SU-DHL-6 (cell line): ENCODE results near the gene CDK5R1.

Source experiments
- H2AFZ ChIP-seq: fragments of 200-600 bp; sonication (generic); 2 replicates; pipeline ENCODE4 v1.6.1; 2014; ENCODE audit warnings: low read depth, mild to moderate bottlenecking, moderate library complexity, mixed read lengths, antibody characterized with exemption, low read length; ENCODE audit not compliant: severe bottlenecking
- H3F3A ChIP-seq: fragments of 200-600 bp; shearing (Covaris generic); 2 replicates; pipeline ENCODE4 v1.6.0; 2016; ENCODE audit warnings: antibody characterized with exemption, mild to moderate bottlenecking; ENCODE audit not compliant: insufficient read depth
- H3K27ac ChIP-seq: fragments of 200-600 bp; sonication (generic); 2 replicates; pipeline ENCODE4 v1.5.1; 2016; ENCODE audit warnings: low read depth, mild to moderate bottlenecking, low read length, moderate library complexity, mixed read lengths
- H3K27me3 ChIP-seq: fragments of 200-600 bp; sonication (generic), shearing (Covaris generic); 2 replicates; pipeline ENCODE4 v1.6.0; 2014; ENCODE audit warnings: mild to moderate bottlenecking, low read length
- H3K36me3 ChIP-seq: fragments of 200-600 bp; sonication (generic); 2 replicates; pipeline ENCODE4 v1.6.1; 2014; ENCODE audit warnings: mild to moderate bottlenecking, low read length, mixed read lengths
- H3K4me2 ChIP-seq: fragments of 300-600, 200-600 bp; shearing (Covaris generic), sonication (generic); 2 replicates; pipeline ENCODE4 v1.6.0; 2014; ENCODE audit warnings: low read length, low read depth, mild to moderate bottlenecking; ENCODE audit not compliant: poor library complexity, severe bottlenecking
- H3K4me3 ChIP-seq: fragments of 200-600 bp; sonication (generic); 2 replicates; pipeline ENCODE4 v1.5.1; 2014; ENCODE audit warnings: antibody characterized with exemption, low read length, mild to moderate bottlenecking, mixed read lengths; ENCODE audit not compliant: insufficient read depth, poor library complexity, severe bottlenecking
- H3K79me2 ChIP-seq: fragments of 200-600 bp; sonication (generic); 2 replicates; pipeline ENCODE4 v1.6.1; 2014; ENCODE audit warnings: mild to moderate bottlenecking, low read length, moderate library complexity; ENCODE audit not compliant: insufficient read depth
- H3K9ac ChIP-seq: fragments of 200-600 bp; sonication (generic); 2 replicates; pipeline ENCODE4 v1.7.0; 2014; ENCODE audit warnings: mild to moderate bottlenecking, low read length
- H3K9me2 ChIP-seq: fragments of 200-600 bp; sonication (generic); replicated peaks from 2 replicates; pipeline ENCODE4 v1.6.1; 2014; ENCODE audit warnings: low read length; ENCODE audit not compliant: insufficient read depth
- H3K9me3 ChIP-seq: fragments of 200-600 bp; sonication (generic); 2 replicates; pipeline ENCODE4 v1.6.1; 2014; ENCODE audit warnings: low read length, mixed read lengths; ENCODE audit not compliant: insufficient read depth
- H4K20me1 ChIP-seq: fragments of 200-600 bp; sonication (generic); 2 replicates; pipeline ENCODE4 v1.6.1; 2014; ENCODE audit warnings: low read depth, mild to moderate bottlenecking, antibody characterized with exemption, low read length, moderate library complexity, mixed read lengths
- EZH2phosphoT487 ChIP-seq: fragments of 200-600 bp; sonication (generic), shearing (Covaris generic); conservative IDR thresholded peaks from 2 replicates; pipeline ENCODE4 v1.6.1; 2018; ENCODE audit warnings: mild to moderate bottlenecking, antibody characterized with exemption, low read length, moderate library complexity, mixed read lengths
- TF ChIP-seq, protein P1 (sequence below): fragments of 200-600 bp; sonication (generic); IDR thresholded peaks from one replicate; pipeline ENCODE4 v1.5.1; 2017; ENCODE audit warnings: antibody characterized with exemption, mild to moderate bottlenecking, low read length, moderate library complexity; ENCODE audit not compliant: insufficient read depth, poor library complexity, severe bottlenecking

The CDK5R1 gene

DNA sequence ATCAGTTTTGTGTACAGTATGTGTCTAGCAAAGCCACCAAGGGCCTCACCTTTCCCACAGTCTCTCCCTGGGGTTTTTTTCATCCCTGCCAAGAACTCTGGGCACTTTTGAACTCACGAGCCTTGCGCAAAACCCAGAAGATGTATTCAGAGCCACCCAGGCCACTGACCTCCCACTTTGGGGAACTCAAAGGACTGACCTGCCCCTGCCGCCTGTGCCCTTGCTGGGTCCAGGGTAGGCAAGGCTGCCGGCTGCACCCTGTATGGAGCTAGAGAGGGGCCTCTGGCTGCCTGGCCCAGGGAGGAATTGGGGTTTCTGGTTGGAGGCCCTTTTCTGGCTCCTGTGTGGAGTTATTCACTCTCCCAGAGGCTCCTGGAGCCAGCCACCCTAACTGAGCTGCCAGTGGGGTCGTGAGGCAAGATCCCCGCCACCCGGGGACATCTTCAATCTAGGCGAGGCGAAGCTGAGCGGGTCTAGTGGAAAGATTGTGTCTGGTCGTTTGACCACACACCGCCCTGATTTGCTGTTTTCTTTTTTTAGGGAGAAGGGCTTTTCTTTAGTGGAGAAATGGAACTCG, 1.9 kb downstream of the CDK5R1 start:
- no peak overlapping the region for H3K4me2 ChIP-seq

GRCh38 chr17:32489320-32490100, 2.7 kb downstream of the CDK5R1 start:
- Histone ChIP-seq H4K20me1 (no peaks in the 10 kb centered on the region), H3K9me3 (no peaks in the 10 kb centered on the region), H3K27ac (no peak overlapping the region), H3K4me2 (no peak overlapping the region), H3K4me3 (no peak overlapping the region), H3F3A (peaks cover 13% of the 10 kb centered on the region), H3K79me2 (no peaks in the 10 kb centered on the region), H3K9ac (no peak overlapping the region), H3K27me3 (no peaks in the 10 kb centered on the region), H3K9me2 (no peaks in the 10 kb centered on the region), H2AFZ (no peak overlapping the region), H3K36me3 (no peaks in the 10 kb centered on the region)
- TF ChIP-seq, protein P1, sequence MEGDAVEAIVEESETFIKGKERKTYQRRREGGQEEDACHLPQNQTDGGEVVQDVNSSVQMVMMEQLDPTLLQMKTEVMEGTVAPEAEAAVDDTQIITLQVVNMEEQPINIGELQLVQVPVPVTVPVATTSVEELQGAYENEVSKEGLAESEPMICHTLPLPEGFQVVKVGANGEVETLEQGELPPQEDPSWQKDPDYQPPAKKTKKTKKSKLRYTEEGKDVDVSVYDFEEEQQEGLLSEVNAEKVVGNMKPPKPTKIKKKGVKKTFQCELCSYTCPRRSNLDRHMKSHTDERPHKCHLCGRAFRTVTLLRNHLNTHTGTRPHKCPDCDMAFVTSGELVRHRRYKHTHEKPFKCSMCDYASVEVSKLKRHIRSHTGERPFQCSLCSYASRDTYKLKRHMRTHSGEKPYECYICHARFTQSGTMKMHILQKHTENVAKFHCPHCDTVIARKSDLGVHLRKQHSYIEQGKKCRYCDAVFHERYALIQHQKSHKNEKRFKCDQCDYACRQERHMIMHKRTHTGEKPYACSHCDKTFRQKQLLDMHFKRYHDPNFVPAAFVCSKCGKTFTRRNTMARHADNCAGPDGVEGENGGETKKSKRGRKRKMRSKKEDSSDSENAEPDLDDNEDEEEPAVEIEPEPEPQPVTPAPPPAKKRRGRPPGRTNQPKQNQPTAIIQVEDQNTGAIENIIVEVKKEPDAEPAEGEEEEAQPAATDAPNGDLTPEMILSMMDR, result no peak
- no peak for TF ChIP-seq EZH2phosphoT487

More for the DNA sequence above, 1.9 kb downstream of the CDK5R1 start:
- Histone ChIP-seq H3K9me2 (no peaks in the 10 kb centered on the region), H3K4me3 (no peak overlapping the region), H3K79me2 (no peaks in the 10 kb centered on the region), H3K9ac (no peak overlapping the region), H4K20me1 (no peaks in the 10 kb centered on the region), H2AFZ (no peak overlapping the region), H3K9me3 (no peaks in the 10 kb centered on the region), H3K27me3 (no peaks in the 10 kb centered on the region), H3K36me3 (no peaks in the 10 kb centered on the region), H3K27ac (no peak overlapping the region), H3F3A (peaks cover 13% of the 10 kb centered on the region)
- TF ChIP-seq, protein P1, result no peak
- TF ChIP-seq EZH2phosphoT487, result no peak

DNA sequence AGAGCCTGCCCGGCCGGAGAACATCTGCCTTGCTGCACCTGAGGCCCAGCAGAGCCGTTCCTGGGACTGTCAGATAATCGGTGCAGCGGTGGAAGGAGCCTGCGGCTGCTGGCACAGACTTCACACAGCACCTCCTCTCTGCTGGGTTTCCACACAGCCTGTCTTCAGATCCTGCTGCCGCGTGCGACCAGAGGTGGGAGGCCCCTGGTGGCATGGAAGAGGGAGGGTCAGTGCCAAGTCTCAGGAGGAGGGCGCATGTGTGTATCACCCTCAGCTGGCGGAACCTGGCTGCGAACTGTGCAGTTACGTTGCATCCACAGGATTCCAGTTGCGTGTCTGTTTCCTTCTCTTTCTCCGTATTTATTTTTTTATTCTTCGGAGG, 3.3 kb downstream of the CDK5R1 start:
- Histone ChIP-seq H3K9me3 (no peaks in the 10 kb centered on the region), H3K9ac (no peak overlapping the region), H3K27me3 (no peaks in the 10 kb centered on the region), H3K9me2 (no peaks in the 10 kb centered on the region), H3K4me2 (no peak overlapping the region), H3F3A (peaks cover 13% of the 10 kb centered on the region), H2AFZ (no peak overlapping the region), H4K20me1 (no peaks in the 10 kb centered on the region), H3K79me2 (no peaks in the 10 kb centered on the region), H3K27ac (no peak overlapping the region), H3K36me3 (no peaks in the 10 kb centered on the region), H3K4me3 (no peak overlapping the region)
- no peak for TF ChIP-seq EZH2phosphoT487
- TF ChIP-seq, protein P1, result no peak
